COLO829 (cell line): ENCODE results near the gene NGDN.

Source experiments
- DNase-seq: peaks from one replicate; pipeline ENCODE4 v3.0.0; 2012; ENCODE audit warnings: low spot score

NGDN gene

DNA sequence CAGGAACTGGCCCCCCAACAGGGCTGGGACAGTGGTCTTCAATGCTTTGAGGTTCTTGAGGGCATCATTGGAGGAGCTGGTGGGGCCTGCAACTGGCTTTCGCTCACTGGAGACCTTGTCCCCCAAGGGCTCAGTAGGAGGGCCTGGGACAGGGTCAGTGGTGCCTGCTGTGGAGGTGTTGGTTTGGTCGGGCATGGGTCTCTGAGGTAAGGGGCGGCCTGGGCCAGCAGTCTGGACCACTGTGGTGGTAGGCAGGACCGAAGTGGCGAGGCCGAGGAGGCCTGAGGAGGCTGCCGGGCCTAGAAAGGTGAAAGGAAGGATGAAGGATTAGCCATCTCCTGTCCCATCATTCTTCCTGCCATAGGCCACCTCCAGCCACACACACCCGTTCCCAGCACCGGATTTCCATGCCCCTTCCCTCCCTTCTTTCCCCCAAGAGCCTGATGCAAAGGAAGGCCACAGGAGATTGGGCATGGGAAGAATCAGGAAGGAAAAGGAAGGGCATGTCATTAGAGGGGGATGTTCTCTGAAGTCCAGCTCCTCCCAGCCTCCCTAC lies 53.2 kb downstream of the NGDN start:
- DNase-seq = no peak

DNA sequence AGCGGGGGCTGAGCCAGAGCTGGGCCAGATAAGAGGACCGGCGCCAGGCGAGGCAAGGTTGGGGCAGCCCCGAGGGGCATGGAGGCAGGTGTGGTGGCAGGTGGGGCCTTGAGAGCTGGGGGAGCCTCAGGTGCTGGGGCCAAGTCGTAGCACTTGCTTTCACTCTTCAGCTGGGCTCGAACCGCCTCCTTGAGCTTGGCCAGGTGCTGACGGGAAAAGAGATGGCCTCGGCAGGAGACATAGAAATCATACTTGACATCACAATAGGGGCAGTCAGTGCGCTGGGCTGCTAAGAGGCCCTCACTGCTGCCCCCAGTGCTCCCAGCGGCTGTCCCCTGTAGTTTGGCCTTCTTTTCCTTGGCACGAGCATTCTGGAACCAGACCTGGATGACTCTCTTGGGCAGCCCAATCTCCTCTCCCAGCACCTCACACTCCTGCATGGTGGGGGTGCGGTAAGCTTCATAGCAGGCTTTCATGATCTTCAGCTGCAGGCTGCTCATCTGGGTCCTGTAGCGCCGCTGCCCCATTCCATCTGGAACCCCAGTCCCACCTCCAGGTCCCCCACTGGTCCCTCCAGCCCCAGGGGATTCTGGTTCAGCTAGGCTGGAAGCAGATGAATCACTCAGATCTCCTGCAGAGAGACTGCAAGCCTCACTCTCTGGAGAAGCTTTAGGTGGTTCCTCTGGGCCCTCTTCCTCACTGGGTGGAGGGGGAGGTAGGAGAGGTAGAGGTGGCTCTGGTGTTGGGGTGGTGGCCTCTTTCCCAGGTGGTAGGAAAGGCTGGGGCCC lies 53.9 kb downstream of the NGDN start:
- DNase-seq = no peak

DNA sequence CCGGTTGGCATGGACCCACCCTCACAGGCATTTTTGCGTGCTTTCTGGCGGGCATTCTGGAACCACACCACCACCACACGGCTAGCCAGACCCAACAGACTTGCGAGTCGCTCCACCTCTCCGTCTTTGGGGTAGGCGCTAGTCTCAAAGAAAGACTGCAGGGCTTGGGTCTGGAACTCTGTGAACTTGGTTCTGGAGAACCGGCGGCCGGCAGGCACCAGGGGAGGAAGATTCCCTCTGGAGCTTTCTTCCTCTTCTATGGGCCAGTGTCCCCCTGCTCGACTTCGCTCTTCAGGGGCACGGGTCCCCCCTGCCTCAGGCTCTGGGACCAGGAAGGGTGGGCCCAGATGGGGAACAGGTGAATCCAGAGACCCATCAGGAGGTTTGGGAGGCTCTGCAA lies 55.5 kb downstream of the NGDN start:
- no peak for DNase-seq

DNA sequence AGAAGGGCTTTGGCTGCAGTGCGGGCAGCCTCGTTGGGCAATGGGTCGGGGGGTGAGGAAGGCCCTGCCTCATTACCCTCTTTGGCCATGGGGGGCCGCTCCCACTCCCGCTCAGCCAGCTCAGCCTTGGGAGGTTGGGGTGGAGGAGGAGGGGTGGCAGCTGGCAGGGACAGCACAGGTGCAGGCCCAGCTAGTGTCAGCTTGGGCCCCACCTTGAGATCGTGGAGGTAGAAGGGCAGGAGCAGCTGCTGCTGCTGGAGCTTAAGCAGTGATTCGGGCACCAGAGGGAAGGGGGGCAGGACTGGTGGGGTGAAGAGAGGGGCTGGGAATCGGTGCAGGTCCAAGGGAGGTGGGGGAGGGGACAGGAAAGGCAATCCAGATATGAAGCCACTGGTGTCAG lies 56.1 kb downstream of the NGDN start:
- no peak for DNase-seq
